Liver (tissue), 9 donors: ENCODE measurements around the gene TMEM45A. TPM values are rescaled to one million over a fixed set of nuclear protein-coding genes. Genes with fewer than 3 reads are reported as not detected.
A peak's percentile ranks its signal among the peaks of the same experiment; 100 is the strongest.

ENCODE experiments used
- DNase-seq: peaks from one replicate; pipeline ENCODE4 v3.0.0-alpha.2; 2017; ENCODE audit warnings: low spot score
- H3K27ac ChIP-seq, 2 donors: one replicate each; pipeline ENCODE4 v1.7.0; 2013; ENCODE audit warnings: inconsistent platforms in 2 of 2, low read length in 2 of 2, control low read depth in 1 of 2, low read depth in 1 of 2, mild to moderate bottlenecking in 1 of 2
- H3K27me3 ChIP-seq, 4 donors: one replicate each; pipeline versions ENCODE4 v1.6.1 to v1.7.0; 2013; ENCODE audit warnings: low read length in 3 of 4, inconsistent platforms in 1 of 4, mild to moderate bottlenecking in 1 of 4, moderate library complexity in 1 of 4; ENCODE audit not compliant: control insufficient read depth in 4 of 4, insufficient read depth in 4 of 4
- H3K36me3 ChIP-seq, 4 donors: one replicate each; pipeline versions ENCODE4 v1.6.1 to v1.7.0; 2013; ENCODE audit warnings: low read length in 3 of 4, mild to moderate bottlenecking in 3 of 4, low read depth in 1 of 4, moderate library complexity in 1 of 4; ENCODE audit not compliant: control insufficient read depth in 4 of 4, insufficient read depth in 3 of 4
- H3K4me1 ChIP-seq, 4 donors: one replicate each; pipeline versions ENCODE4 v1.6.1 to v1.7.0; 2013; ENCODE audit warnings: low read length in 3 of 4, mild to moderate bottlenecking in 3 of 4, moderate library complexity in 1 of 4; ENCODE audit not compliant: control insufficient read depth in 4 of 4, insufficient read depth in 4 of 4
- H3K4me3 ChIP-seq, 3 donors: one replicate each; pipeline versions ENCODE4 v1.6.1 to v1.7.0; 2013; ENCODE audit warnings: low read length in 3 of 3, control low read depth in 1 of 3, low read depth in 1 of 3, mild to moderate bottlenecking in 1 of 3
- H3K9ac ChIP-seq, 2 donors: one replicate each; pipeline ENCODE4 v1.7.0; 2013; ENCODE audit warnings: low read length in 2 of 2, mild to moderate bottlenecking in 2 of 2, moderate library complexity in 2 of 2, control low read depth in 1 of 2, low read depth in 1 of 2
- H3K9me3 ChIP-seq, 4 donors: one replicate each; pipeline versions ENCODE4 v1.6.1 to v1.7.0; 2013; ENCODE audit warnings: low read length in 3 of 4; ENCODE audit not compliant: control insufficient read depth in 4 of 4
- EGR1 ChIP-seq, 2 donors: IDR thresholded peaks; 2 replicates each; pipeline ENCODE4 v1.6.1; 2016 to 2018; ENCODE audit warnings: antibody characterized with exemption in 2 of 2, low read depth in 2 of 2
- FOXA1 ChIP-seq: IDR thresholded peaks from 2 replicates; pipeline ENCODE4 v1.6.1; 2016; ENCODE audit warnings: antibody characterized with exemption
- FOXA2 ChIP-seq: IDR thresholded peaks from 2 replicates; pipeline ENCODE4 v1.6.1; 2016; ENCODE audit warnings: antibody characterized with exemption
- GABPA ChIP-seq, 2 donors: IDR thresholded peaks in 1 of 2; conservative IDR thresholded peaks in 1 of 2; 2 replicates each; pipeline ENCODE4 v1.6.1; 2016; ENCODE audit warnings: antibody characterized with exemption in 2 of 2, mild to moderate bottlenecking in 1 of 2, moderate library complexity in 1 of 2
- HNF4A ChIP-seq, 2 donors: conservative IDR thresholded peaks; 2 replicates each; pipeline ENCODE4 v1.6.1; 2016; ENCODE audit warnings: antibody characterized with exemption in 2 of 2, mild to moderate bottlenecking in 2 of 2
- HNF4G ChIP-seq: IDR thresholded peaks from 2 replicates; pipeline ENCODE4 v1.6.1; 2016; ENCODE audit warnings: antibody characterized with exemption
- JUND ChIP-seq, 2 donors: IDR thresholded peaks; 2 replicates each; pipeline ENCODE4 v1.6.1; 2016; ENCODE audit warnings: antibody characterized with exemption in 2 of 2
- NR2F2 ChIP-seq: IDR thresholded peaks from 2 replicates; pipeline ENCODE4 v1.6.1; 2016; ENCODE audit warnings: antibody characterized with exemption
- RAD21 ChIP-seq, 2 donors: IDR thresholded peaks; 2 replicates each; pipeline ENCODE4 v1.6.1; 2016; ENCODE audit warnings: antibody characterized with exemption in 2 of 2, mild to moderate bottlenecking in 2 of 2
- RXRA ChIP-seq, 2 donors: IDR thresholded peaks; 2 replicates each; pipeline ENCODE4 v1.6.1; 2017 to 2018; ENCODE audit warnings: antibody characterized with exemption in 2 of 2, mild to moderate bottlenecking in 1 of 2
- SP1 ChIP-seq: IDR thresholded peaks from 2 replicates; pipeline ENCODE4 v1.6.1; 2018; ENCODE audit warnings: antibody characterized with exemption, mild to moderate bottlenecking
- WGBS: extraction: QIAGEN DNeasy Blood & Tissue Kit; methylation state at CpG from one replicate; pipeline ENCODE4 v1.1.7; 2013; 5-methylcytosine and 5-hydroxymethylcytosine counted together
- polyA plus RNA-seq, 2 donors: library from polyadenylated mRNA; stranded (reverse) in 1 of 2; unstranded in 1 of 2; fragments of 200-250 nt in 1 of 2; fragments of >200 nt in 1 of 2; fragmentation: Nextera tagmentation in 1 of 2; extraction: Ambion mirVana in 1 of 2; gene quantifications; one replicate each; pipeline versions ENCODE4 v1.2.1 to v1.2.3, GENCODE V29; 2013 to 2015
- total RNA-seq, 2 donors: library from RNA; depleted of rRNA; stranded (reverse); fragments of >200 nt; gene quantifications; one replicate each; pipeline ENCODE4 v1.2.3, GENCODE V29; 2014
- TF ChIP-seq, protein P1 (sequence below): IDR thresholded peaks from 2 replicates; pipeline ENCODE4 v1.6.1; 2016; ENCODE audit warnings: antibody characterized with exemption
- TF ChIP-seq, protein P2 (sequence below): IDR thresholded peaks from 2 replicates; pipeline ENCODE4 v1.6.1; 2016; ENCODE audit warnings: antibody characterized with exemption, mild to moderate bottlenecking
- TF ChIP-seq, protein P3 (sequence below): IDR thresholded peaks from 2 replicates; pipeline ENCODE4 v1.6.1; 2016; ENCODE audit warnings: antibody characterized with exemption
- TF ChIP-seq, protein P4 (sequence below): IDR thresholded peaks from 2 replicates; pipeline ENCODE4 v1.6.1; 2016; ENCODE audit warnings: antibody characterized with exemption
- donor health status: healthy.
- donor health status: healthy.
- donor health status: healthy.
- donor health status: healthy.
- donor health status: healthy.

Gene TMEM45A
- total and polyA plus RNA-seq, 4 donors = 7.1 to 65.8 (median 45.1) TPM

DNA sequence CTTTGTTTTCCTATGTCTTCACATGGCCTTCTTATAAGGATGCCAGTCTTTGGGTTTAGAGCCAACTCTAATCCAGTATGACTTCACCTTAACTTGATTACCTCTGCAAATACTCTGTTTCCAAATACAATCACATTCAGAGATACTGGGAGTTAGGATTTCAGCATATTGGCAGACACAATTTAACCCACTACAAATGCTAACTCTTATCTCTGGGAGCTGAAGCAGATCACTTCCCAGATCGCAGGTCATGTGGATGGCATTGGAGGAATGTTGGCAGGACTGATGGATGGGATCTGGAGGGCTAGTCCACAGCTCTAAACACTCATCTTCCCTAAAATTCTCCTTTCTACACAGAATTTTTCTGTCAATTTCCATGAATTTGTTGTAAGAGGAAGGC lies 70.8 kb downstream of the TMEM45A start:
- DNase-seq = no peak
- Histone ChIP-seq H3K36me3 (peaks cover 0 to 4% (median 2%) of the 10 kb centered on the region in 4 donors), H3K4me3 (no peak overlapping the region), H3K9me3 (no peaks in the 10 kb centered on the region), H3K27ac (peak overlapping the region; percentile 50 to 87), H3K27me3 (no peaks in the 10 kb centered on the region), H3K9ac (no peak overlapping the region), H3K4me1 (peaks cover 2 to 16% (median 7%) of the 10 kb centered on the region in 4 donors)
- WGBS = 35% methylated on average over 1 of the region's 1 CpG
- TF ChIP-seq EGR1 (IDR thresholded peaks at IDR 0.05; ENCODE audit: low read depth in 2 of 2) = peak in 1 of 2 donors; percentile 26
- TF ChIP-seq, protein P1, sequence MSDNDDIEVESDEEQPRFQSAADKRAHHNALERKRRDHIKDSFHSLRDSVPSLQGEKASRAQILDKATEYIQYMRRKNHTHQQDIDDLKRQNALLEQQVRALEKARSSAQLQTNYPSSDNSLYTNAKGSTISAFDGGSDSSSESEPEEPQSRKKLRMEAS = peak; percentile 42
- no peak for TF ChIP-seq HNF4G
- TF ChIP-seq HNF4A (conservative IDR thresholded peaks at IDR 0.05) = peak in 1 of 2 donors; percentile 32
- TF ChIP-seq RXRA (IDR thresholded peaks at IDR 0.05) = peak in 1 of 2 donors; percentile 38
- TF ChIP-seq SP1 = no peak
- TF ChIP-seq RAD21 (IDR thresholded peaks at IDR 0.05) = peak; percentile 10 to 15

DNA sequence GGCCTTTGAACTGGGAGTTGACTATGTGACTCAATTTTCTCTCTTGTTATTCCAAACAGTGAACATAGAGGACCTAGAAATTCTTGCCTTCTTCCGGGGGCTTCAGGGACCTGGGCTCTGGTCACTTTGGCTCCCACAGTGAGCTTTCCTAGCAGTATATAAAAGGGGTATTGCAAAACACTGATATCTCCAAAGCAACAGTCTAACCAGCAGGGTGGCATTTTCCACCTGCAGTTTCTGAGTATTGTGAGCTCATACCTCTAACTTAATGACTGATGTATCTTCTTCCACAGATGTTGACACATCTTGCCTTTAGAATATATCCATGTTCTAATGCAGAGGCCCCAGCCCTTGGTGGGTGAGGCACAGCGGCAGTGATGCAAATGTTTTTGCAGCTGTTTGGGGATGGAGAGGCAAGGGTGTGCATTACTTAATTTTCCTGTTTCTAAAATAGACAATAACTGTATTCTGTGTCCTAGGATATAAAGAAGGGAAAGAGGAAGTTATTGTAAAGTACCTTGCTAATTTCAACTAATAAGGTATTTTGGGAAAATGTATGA lies 71.3 kb downstream of the TMEM45A start:
- Histone ChIP-seq H3K27me3 (no peaks in the 10 kb centered on the region), H3K4me3 (no peak overlapping the region), H3K9ac (no peak overlapping the region), H3K9me3 (no peaks in the 10 kb centered on the region), H3K36me3 (peaks cover 0 to 3% (median under 1%) of the 10 kb centered on the region in 4 donors), H3K4me1 (peaks cover 2 to 16% (median 7%) of the 10 kb centered on the region in 4 donors), H3K27ac (peak overlapping the region in 1 of 2 donors; percentile 2)
- WGBS = 90% methylated on average over 2 of the region's 2 CpGs
- no peak for DNase-seq
- TF ChIP-seq, protein P2, sequence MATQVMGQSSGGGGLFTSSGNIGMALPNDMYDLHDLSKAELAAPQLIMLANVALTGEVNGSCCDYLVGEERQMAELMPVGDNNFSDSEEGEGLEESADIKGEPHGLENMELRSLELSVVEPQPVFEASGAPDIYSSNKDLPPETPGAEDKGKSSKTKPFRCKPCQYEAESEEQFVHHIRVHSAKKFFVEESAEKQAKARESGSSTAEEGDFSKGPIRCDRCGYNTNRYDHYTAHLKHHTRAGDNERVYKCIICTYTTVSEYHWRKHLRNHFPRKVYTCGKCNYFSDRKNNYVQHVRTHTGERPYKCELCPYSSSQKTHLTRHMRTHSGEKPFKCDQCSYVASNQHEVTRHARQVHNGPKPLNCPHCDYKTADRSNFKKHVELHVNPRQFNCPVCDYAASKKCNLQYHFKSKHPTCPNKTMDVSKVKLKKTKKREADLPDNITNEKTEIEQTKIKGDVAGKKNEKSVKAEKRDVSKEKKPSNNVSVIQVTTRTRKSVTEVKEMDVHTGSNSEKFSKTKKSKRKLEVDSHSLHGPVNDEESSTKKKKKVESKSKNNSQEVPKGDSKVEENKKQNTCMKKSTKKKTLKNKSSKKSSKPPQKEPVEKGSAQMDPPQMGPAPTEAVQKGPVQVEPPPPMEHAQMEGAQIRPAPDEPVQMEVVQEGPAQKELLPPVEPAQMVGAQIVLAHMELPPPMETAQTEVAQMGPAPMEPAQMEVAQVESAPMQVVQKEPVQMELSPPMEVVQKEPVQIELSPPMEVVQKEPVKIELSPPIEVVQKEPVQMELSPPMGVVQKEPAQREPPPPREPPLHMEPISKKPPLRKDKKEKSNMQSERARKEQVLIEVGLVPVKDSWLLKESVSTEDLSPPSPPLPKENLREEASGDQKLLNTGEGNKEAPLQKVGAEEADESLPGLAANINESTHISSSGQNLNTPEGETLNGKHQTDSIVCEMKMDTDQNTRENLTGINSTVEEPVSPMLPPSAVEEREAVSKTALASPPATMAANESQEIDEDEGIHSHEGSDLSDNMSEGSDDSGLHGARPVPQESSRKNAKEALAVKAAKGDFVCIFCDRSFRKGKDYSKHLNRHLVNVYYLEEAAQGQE = no peak
- TF ChIP-seq NR2F2 = no peak
- no peak for TF ChIP-seq FOXA2
- no peak for TF ChIP-seq FOXA1
- TF ChIP-seq RXRA (IDR thresholded peaks at IDR 0.05) = no peak
- TF ChIP-seq JUND (IDR thresholded peaks at IDR 0.05) = no peak
- no peak for TF ChIP-seq EGR1 (IDR thresholded peaks at IDR 0.05; ENCODE audit: low read depth in 2 of 2)
- TF ChIP-seq, protein P3, sequence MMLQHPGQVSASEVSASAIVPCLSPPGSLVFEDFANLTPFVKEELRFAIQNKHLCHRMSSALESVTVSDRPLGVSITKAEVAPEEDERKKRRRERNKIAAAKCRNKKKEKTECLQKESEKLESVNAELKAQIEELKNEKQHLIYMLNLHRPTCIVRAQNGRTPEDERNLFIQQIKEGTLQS = no peak
- TF ChIP-seq GABPA (IDR thresholded peaks at IDR 0.05 in 1 of 2, conservative IDR thresholded peaks at IDR 0.05 in 1 of 2) = no peak
- TF ChIP-seq HNF4A (conservative IDR thresholded peaks at IDR 0.05) = no peak
- TF ChIP-seq, protein P4, sequence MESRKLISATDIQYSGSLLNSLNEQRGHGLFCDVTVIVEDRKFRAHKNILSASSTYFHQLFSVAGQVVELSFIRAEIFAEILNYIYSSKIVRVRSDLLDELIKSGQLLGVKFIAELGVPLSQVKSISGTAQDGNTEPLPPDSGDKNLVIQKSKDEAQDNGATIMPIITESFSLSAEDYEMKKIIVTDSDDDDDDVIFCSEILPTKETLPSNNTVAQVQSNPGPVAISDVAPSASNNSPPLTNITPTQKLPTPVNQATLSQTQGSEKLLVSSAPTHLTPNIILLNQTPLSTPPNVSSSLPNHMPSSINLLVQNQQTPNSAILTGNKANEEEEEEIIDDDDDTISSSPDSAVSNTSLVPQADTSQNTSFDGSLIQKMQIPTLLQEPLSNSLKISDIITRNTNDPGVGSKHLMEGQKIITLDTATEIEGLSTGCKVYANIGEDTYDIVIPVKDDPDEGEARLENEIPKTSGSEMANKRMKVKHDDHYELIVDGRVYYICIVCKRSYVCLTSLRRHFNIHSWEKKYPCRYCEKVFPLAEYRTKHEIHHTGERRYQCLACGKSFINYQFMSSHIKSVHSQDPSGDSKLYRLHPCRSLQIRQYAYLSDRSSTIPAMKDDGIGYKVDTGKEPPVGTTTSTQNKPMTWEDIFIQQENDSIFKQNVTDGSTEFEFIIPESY = no peak
- no peak for TF ChIP-seq HNF4G
- TF ChIP-seq SP1 = no peak
